K562 (cell line): ENCODE results near the gene GBF1. TPM values are rescaled to one million over a fixed set of nuclear protein-coding genes. Genes with fewer than 3 reads are reported as not detected.

Experiments used
- ATAC-seq: fragments of 200-7000 bp; cut with Tn5 transposase; 3 replicates; pipeline ENCODE4 v1.9.1; 2020; ENCODE audit warnings: moderate library complexity
- BruUV-seq: library from RNA; stranded (reverse); fragments of 400-500 nt; replicated peaks from 2 replicates; lab custom pipeline; 2021; lab: Mats Ljungman, UMichigan
- CTCF ChIA-PET: fragments of 300-600 bp; formaldehyde crosslinking; extraction: SDS; loops from one replicate; lab custom pipeline; 2021; ENCODE audit warnings: low intra/inter-chr PET ratio; lab: Yijun Ruan, JAX
- POLR2A ChIA-PET: fragments of 300-600, 350-650 bp; sonication (Branson Sonifier 250); formaldehyde crosslinking; extraction: SDS; loops from one replicate; lab custom pipeline; 2021; ENCODE audit warnings: antibody characterized with exemption, inconsistent platforms; lab: Yijun Ruan, JAX
- DNase-seq, 4 experiments: peaks; one replicate each; pipeline versions ENCODE4 v3.0.0 to v3.0.0-alpha.2; 2011 to 2018; ENCODE audit warnings: low spot score in 3 of 4, mixed read lengths in 3 of 4; ENCODE audit errors: extremely low read depth in 1 of 4
- FAIRE-seq: peaks from 2 replicates; lab custom pipeline; 2011; peaks lifted over from hg19 to GRCh38; lab: Jason Lieb, UNC
- H2AFZ ChIP-seq: 2 replicates; pipeline ENCODE4 v1.6.0; 2011; ENCODE audit warnings: low read depth, low read length, control low read depth, inconsistent platforms
- H3K27ac ChIP-seq: fragments of 200-600 bp; 3 replicates; pipeline ENCODE4 v1.8.0; 2011; ENCODE audit warnings: low read depth, mild to moderate bottlenecking, control low read depth, inconsistent platforms, low read length, moderate library complexity, mixed read lengths; ENCODE audit errors: extremely low read depth
- H3K27me3 ChIP-seq, 2 experiments: fragments of 300-600 bp in 1 of 2; 2 replicates in 1 of 2; 3 replicates in 1 of 2; pipeline versions ENCODE4 v1.6.0 to v1.8.0; 2011; ENCODE audit warnings: inconsistent platforms in 2 of 2, low read length in 2 of 2, mild to moderate bottlenecking in 1 of 2, mixed read lengths in 1 of 2, moderate library complexity in 1 of 2; ENCODE audit not compliant: control insufficient read depth in 2 of 2, insufficient read depth in 2 of 2
- H3K36me3 ChIP-seq: fragments of 300-600 bp; 3 replicates; pipeline ENCODE4 v1.8.0; 2011; ENCODE audit warnings: mild to moderate bottlenecking, low read length, inconsistent platforms; ENCODE audit not compliant: control insufficient read depth, insufficient read depth
- H3K4me1 ChIP-seq, 2 experiments: fragments of 200-600 bp in 1 of 2; replicated peaks in 1 of 2; 2 replicates in 1 of 2; 3 replicates in 1 of 2; pipeline versions ENCODE4 v1.5.1 to v1.8.0; 2011; ENCODE audit warnings: inconsistent platforms in 2 of 2, low read length in 2 of 2, mild to moderate bottlenecking in 1 of 2, mixed read lengths in 1 of 2, moderate library complexity in 1 of 2; ENCODE audit not compliant: control insufficient read depth in 2 of 2, insufficient read depth in 2 of 2
- H3K4me2 ChIP-seq: 2 replicates; pipeline ENCODE4 v1.6.1; 2011; ENCODE audit warnings: low read length, control low read depth, inconsistent platforms, mixed read lengths; ENCODE audit not compliant: insufficient read depth
- H3K4me3 ChIP-seq: fragments of 200-600 bp; sonication (generic), shearing (Covaris generic); 2 replicates; pipeline ENCODE4 v1.5.1; 2016; ENCODE audit warnings: control low read depth, inconsistent platforms
- H3K79me2 ChIP-seq: fragments of 200-600 bp; 3 replicates; pipeline ENCODE4 v1.8.0; 2011; ENCODE audit warnings: low read length, inconsistent platforms; ENCODE audit not compliant: control insufficient read depth, insufficient read depth
- H3K9ac ChIP-seq, 2 experiments: 2 replicates each; pipeline versions ENCODE4 v1.6.0 to v1.6.1; 2011; ENCODE audit warnings: low read depth in 2 of 2, low read length in 2 of 2, control low read depth in 1 of 2, inconsistent platforms in 1 of 2, mild to moderate bottlenecking in 1 of 2, mixed read lengths in 1 of 2; ENCODE audit not compliant: insufficient read depth in 1 of 2
- H3K9me1 ChIP-seq: one replicate; pipeline ENCODE4 v1.6.0; 2011; ENCODE audit warnings: inconsistent platforms, mild to moderate bottlenecking, low read length, moderate library complexity; ENCODE audit not compliant: control insufficient read depth, insufficient read depth
- H3K9me3 ChIP-seq: replicated peaks from 2 replicates; pipeline ENCODE4 v1.5.1; 2011; ENCODE audit warnings: low read depth, low read length, inconsistent platforms; ENCODE audit not compliant: control insufficient read depth, insufficient read depth
- H4K20me1 ChIP-seq: replicated peaks from 2 replicates; pipeline ENCODE4 v1.6.1; 2011; ENCODE audit warnings: low read length, inconsistent platforms, mixed read lengths; ENCODE audit not compliant: control insufficient read depth, insufficient read depth
- ARID1B ChIP-seq: fragments of 450-650 bp; IDR thresholded peaks from 2 replicates; pipeline ENCODE4 v1.6.1; 2016; ENCODE audit warnings: antibody characterized with exemption, mild to moderate bottlenecking, inconsistent platforms
- BRD4 ChIP-seq: fragments of 200-600 bp; sonication (generic); IDR thresholded peaks from 2 replicates; pipeline ENCODE4 v1.6.1; 2017; ENCODE audit warnings: inconsistent platforms
- CEBPB ChIP-seq: fragments of 450-650 bp; IDR thresholded peaks from 2 replicates; pipeline ENCODE4 v1.6.1; 2016; ENCODE audit warnings: missing genetic modification characterization, missing compliant biosample characterization
- MAFF ChIP-seq: IDR thresholded peaks from 2 replicates; pipeline ENCODE4 v1.6.1; 2012; ENCODE audit warnings: low read length, improper control_type of control experiment
- MIER1 ChIP-seq: fragments of 450-650 bp; IDR thresholded peaks from 2 replicates; pipeline ENCODE4 v1.6.1; 2016; ENCODE audit warnings: antibody characterized with exemption, mild to moderate bottlenecking, low read depth
- PYGO2 ChIP-seq: fragments of 450-650 bp; IDR thresholded peaks from 2 replicates; pipeline ENCODE4 v1.6.1; 2016; ENCODE audit warnings: mild to moderate bottlenecking, missing genetic modification characterization, moderate library complexity, missing compliant biosample characterization
- SMARCB1 ChIP-seq: IDR thresholded peaks from 2 replicates; pipeline ENCODE4 v1.6.1; 2011; ENCODE audit warnings: improper control_type of control experiment, low read depth; ENCODE audit not compliant: insufficient read length
- SP1 ChIP-seq: sonication (generic); formaldehyde crosslinking; IDR thresholded peaks from 2 replicates; pipeline ENCODE4 v1.8.1; 2022; ENCODE audit warnings: mild to moderate bottlenecking, missing genetic modification reagents
- TOE1 ChIP-seq, 2 experiments: fragments of 450-650 bp in 1 of 2; sonication (generic) in 1 of 2; formaldehyde crosslinking in 1 of 2; IDR thresholded peaks; 2 replicates each; pipeline versions ENCODE4 v1.7.1 to v1.8.0; 2016 to 2022; ENCODE audit warnings: borderline replicate concordance in 2 of 2, mild to moderate bottlenecking in 2 of 2, antibody characterized with exemption in 1 of 2, inconsistent platforms in 1 of 2, low read depth in 1 of 2, missing genetic modification reagents in 1 of 2, moderate library complexity in 1 of 2
- ZC3H8 ChIP-seq: fragments of 450-650 bp; IDR thresholded peaks from 2 replicates; pipeline ENCODE4 v1.6.1; 2017
- ZNF830 ChIP-seq: fragments of 250-450 bp; sonication (Bioruptor Pico); IDR thresholded peaks from 2 replicates; pipeline ENCODE4 v1.5.0; 2021; ENCODE audit warnings: mild to moderate bottlenecking
- ZSCAN29 ChIP-seq: fragments of 450-650 bp; IDR thresholded peaks from 2 replicates; pipeline ENCODE4 v1.6.1; 2017
- WGBS: fragments of 100-300 bp; shearing (Covaris generic); methylation state at CpG from one replicate; pipeline ENCODE4 v1.1.6; 2016; ENCODE audit warnings: low coverage, mixed read lengths; ENCODE audit not compliant: insufficient coverage; ENCODE audit errors: missing lambda C conversion rate; 5-methylcytosine and 5-hydroxymethylcytosine counted together
- in situ Hi-C: fragments of 300-500 bp; cut with MboI; formaldehyde crosslinking; loops from 4 replicates; pipeline ENCODE4 v1.15.0; 2018; ENCODE audit warnings: inconsistent platforms, mixed read lengths
- intact Hi-C: fragments of 100-400 bp; cut with micrococcal nuclease; formaldehyde crosslinking; loops from 2 replicates; pipeline ENCODE4 v1.14.2; 2022
- polyA plus RNA-seq, 8 experiments: library from polyadenylated mRNA; depleted of rRNA in 4 of 8; stranded (reverse) in 5 of 8; unstranded in 3 of 8; fragments of >200 nt; fragmentation: Nextera tagmentation in 2 of 8; fragmentation: Illumina TruSeq in 1 of 8; extraction: Ambion mirVana in 2 of 8; extraction: Trizol in 1 of 8; gene quantifications; 2 replicates each; pipeline versions ENCODE4 v1.2.1 to v1.2.3, GENCODE V29; 2011 to 2014; ENCODE audit warnings: inconsistent platforms in 1 of 8, missing spikeins in 1 of 8
- total RNA-seq, 7 experiments: library from RNA; depleted of rRNA in 6 of 7; stranded (reverse); fragments of >200 nt in 6 of 7; fragmentation: Illumina TruSeq in 2 of 7; extraction: Trizol in 2 of 7; gene quantifications; 2 replicates each; pipeline versions ENCODE4 v1.2.1 to v1.2.3, GENCODE V29; 2011 to 2021; ENCODE audit warnings: low replicate concordance in 1 of 7
- TF ChIP-seq, protein P1 (sequence below): fragments of 250-450 bp; sonication (Bioruptor Pico); IDR thresholded peaks from 2 replicates; pipeline ENCODE4 v1.8.0; 2022; ENCODE audit warnings: moderate library complexity, mild to moderate bottlenecking, inconsistent platforms
- TF ChIP-seq, protein P2 (sequence below): fragments of 250-450 bp; sonication (Bioruptor Pico); IDR thresholded peaks from 2 replicates; pipeline ENCODE4 v1.6.1; 2021; ENCODE audit warnings: mild to moderate bottlenecking
- TF ChIP-seq, protein P3 (sequence below), 2 experiments: IDR thresholded peaks; 2 replicates each; pipeline ENCODE4 v1.6.1; 2011; ENCODE audit warnings: borderline replicate concordance in 1 of 2, control low read depth in 1 of 2, low read depth in 1 of 2, low read length in 1 of 2, mild to moderate bottlenecking in 1 of 2, mixed read lengths in 1 of 2, moderate library complexity in 1 of 2; ENCODE audit not compliant: insufficient read depth in 1 of 2, insufficient read length in 1 of 2, poor library complexity in 1 of 2, severe bottlenecking in 1 of 2; ENCODE audit errors: extremely low read depth in 1 of 2

Gene GBF1
- total and polyA plus RNA-seq, 9 of the 15 experiments (the other 6 are each of a cell fraction or from before 2014, with no cell fraction given) = 0.69 to 28.0 (median 10.3) TPM

DNA sequence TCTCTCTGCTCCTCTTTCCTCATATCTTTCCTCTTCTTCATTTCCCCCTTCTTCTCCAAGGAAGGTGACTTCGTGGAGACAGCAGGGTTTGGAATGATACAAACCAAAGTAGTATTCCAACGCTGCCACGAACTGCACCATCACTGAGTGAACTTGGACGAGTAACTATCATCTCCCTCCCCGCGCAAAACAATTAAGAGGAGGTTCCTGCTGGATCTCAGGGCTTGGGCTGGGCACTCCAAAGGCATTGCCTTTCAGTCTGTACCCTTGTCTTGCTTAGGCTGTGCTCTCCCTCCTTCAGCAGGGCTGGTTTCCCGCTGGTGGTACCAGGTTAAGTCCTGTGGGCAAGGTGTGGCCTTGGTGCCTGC, 3.2 kb upstream of the GBF1 start:
- FAIRE-seq = no peak

DNA sequence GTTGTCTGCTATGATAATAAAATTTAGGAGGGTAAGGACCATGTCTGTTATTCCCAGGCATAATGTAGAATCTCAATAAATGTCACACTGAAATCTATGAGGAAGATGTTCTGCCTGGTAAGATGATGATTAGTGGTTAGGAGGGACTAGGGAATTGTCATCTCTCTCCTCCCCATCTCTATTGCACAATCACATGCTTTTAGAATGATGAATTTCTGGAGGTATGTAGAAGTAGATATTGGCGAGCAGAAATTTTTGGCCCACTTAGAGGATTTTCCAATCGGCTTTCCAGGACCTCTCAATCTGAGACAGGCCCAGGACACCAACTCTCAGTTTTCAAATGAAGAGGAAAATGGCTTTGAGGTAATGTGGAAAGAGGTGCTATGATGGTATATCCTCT, 2.0 kb upstream of the GBF1 start:
- WGBS = 50% methylated on average over 1 of the region's 2 CpGs
- no peak for DNase-seq
- H3K4me1 ChIP-seq = peaks cover 17 to 25% of the 10 kb centered on the region in 2 experiments
- FAIRE-seq = no peak
- intact Hi-C loops = no loop called here
- peaks cover 0 to 4% of the 10 kb centered on the region in 2 experiments; a peak in 1 of 5 replicates for H3K27me3 ChIP-seq
- no peak overlapping the region for H3K4me3 ChIP-seq
- no peak overlapping the region for H2AFZ ChIP-seq
- BruUV-seq = no TSS peak
- peaks cover 31% of the 10 kb centered on the region for H3K79me2 ChIP-seq
- ChIA-PET POLR2A (no interaction called here), CTCF (no interaction called here)
- peaks cover 14% of the 10 kb centered on the region; the same call in 1 of the 2 replicates for H4K20me1 ChIP-seq
- in situ Hi-C loops = loop anchor here (25.0 kb wide), 1 partner anchor 344 kb away; no protein-coding TSS in a partner anchor
- H3K27ac ChIP-seq = no peak overlapping the region
- no peak overlapping the region for H3K4me2 ChIP-seq
- H3K9me1 ChIP-seq = no peaks in the 10 kb centered on the region
- no peak for ATAC-seq
- H3K9me3 ChIP-seq = no peaks in the 10 kb centered on the region
- no peak overlapping the region for H3K9ac ChIP-seq
- peaks cover 7% of the 10 kb centered on the region; the same call in 2 of the 3 replicates for H3K36me3 ChIP-seq
- TF ChIP-seq PYGO2 (tag) (no peak), ZNF830 (CRISPR knock-in tag) (no peak), CEBPB (tag) (peak; percentile 84), ZC3H8 (no peak), SP1 (CRISPR knock-in tag) (no peak), ARID1B (no peak), MAFF (no peak), ZSCAN29 (no peak), BRD4 (no peak)
- TF ChIP-seq, protein P1, sequence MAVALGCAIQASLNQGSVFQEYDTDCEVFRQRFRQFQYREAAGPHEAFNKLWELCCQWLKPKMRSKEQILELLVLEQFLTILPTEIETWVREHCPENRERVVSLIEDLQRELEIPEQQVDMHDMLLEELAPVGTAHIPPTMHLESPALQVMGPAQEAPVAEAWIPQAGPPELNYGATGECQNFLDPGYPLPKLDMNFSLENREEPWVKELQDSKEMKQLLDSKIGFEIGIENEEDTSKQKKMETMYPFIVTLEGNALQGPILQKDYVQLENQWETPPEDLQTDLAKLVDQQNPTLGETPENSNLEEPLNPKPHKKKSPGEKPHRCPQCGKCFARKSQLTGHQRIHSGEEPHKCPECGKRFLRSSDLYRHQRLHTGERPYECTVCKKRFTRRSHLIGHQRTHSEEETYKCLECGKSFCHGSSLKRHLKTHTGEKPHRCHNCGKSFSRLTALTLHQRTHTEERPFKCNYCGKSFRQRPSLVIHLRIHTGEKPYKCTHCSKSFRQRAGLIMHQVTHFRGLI (CRISPR knock-in tag) = no peak
- TF ChIP-seq, protein P2, sequence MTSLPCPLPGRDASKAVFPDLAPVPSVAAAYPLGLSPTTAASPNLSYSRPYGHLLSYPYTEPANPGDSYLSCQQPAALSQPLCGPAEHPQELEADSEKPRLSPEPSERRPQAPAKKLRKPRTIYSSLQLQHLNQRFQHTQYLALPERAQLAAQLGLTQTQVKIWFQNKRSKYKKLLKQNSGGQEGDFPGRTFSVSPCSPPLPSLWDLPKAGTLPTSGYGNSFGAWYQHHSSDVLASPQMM (CRISPR knock-in tag) = no peak
- TF ChIP-seq, protein P3, sequence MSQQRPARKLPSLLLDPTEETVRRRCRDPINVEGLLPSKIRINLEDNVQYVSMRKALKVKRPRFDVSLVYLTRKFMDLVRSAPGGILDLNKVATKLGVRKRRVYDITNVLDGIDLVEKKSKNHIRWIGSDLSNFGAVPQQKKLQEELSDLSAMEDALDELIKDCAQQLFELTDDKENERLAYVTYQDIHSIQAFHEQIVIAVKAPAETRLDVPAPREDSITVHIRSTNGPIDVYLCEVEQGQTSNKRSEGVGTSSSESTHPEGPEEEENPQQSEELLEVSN (IDR thresholded peaks at IDR 0.05; ENCODE audit: borderline replicate concordance in 1 of 2, extremely low read depth in 1 of 2, insufficient read depth in 1 of 2, insufficient read length in 1 of 2, low read depth in 1 of 2, low read length in 1 of 2, poor library complexity in 1 of 2, severe bottlenecking in 1 of 2) = no peak

More for the DNA sequence above, 3.2 kb upstream of the GBF1 start:
- peaks cover 2% of the 10 kb centered on the region; the same call in 2 of the 3 replicates for H3K36me3 ChIP-seq
- in situ Hi-C loops = loop anchor here (25.0 kb wide), 1 partner anchor 345 kb away; no protein-coding TSS in a partner anchor
- H2AFZ ChIP-seq = peak overlapping the region; percentile 76
- H3K9ac ChIP-seq = peak overlapping the region; percentile 66 to 94; a peak in 3 of 4 replicates
- BruUV-seq = no TSS peak
- no peaks in the 10 kb centered on the region for H3K9me1 ChIP-seq
- peaks cover 13 to 17% of the 10 kb centered on the region in 2 experiments for H3K4me1 ChIP-seq
- no peaks in the 10 kb centered on the region for H3K9me3 ChIP-seq
- ChIA-PET CTCF (no interaction called here), POLR2A (no interaction called here)
- WGBS = 17% methylated on average over 6 of the region's 7 CpGs
- H3K4me2 ChIP-seq = peak overlapping the region; percentile 87
- DNase-seq (no peak), ATAC-seq (no peak)
- TF ChIP-seq MIER1 (0 out of 2 replicates have a peak, but pooled peaks have one; percentile 50), TOE1 (IDR thresholded peaks at IDR 0.05; ENCODE audit: borderline replicate concordance) (0 out of 2 replicates have a peak, but pooled peaks have one; percentile 2), TOE1 (CRISPR knock-in tag; IDR thresholded peaks at IDR 0.05; ENCODE audit: borderline replicate concordance, low read depth) (no peak), SMARCB1 (no peak)
- H3K27me3 ChIP-seq = peaks cover 0 to 4% of the 10 kb centered on the region in 2 experiments; a peak in 1 of 5 replicates
- H3K79me2 ChIP-seq = peaks cover 19% of the 10 kb centered on the region
- intact Hi-C loops = no loop called here
- H3K4me3 ChIP-seq = peak overlapping the region; percentile 61
- no peak overlapping the region for H3K27ac ChIP-seq
- H4K20me1 ChIP-seq = peaks cover 6% of the 10 kb centered on the region; the same call in 1 of the 2 replicates
